MM.1S (cell line): Measurements from ENCODE around the gene CTNS.

Experiments used
- EZH2phosphoT487 ChIP-seq: fragments of 300-600 bp; sonication (generic); IDR thresholded peaks from 2 replicates; pipeline ENCODE4 v1.6.1; 2018; ENCODE audit warnings: antibody characterized with exemption, low read length
- TF ChIP-seq, protein P1 (sequence below): fragments of 300-600 bp; sonication (generic); IDR thresholded peaks from 2 replicates; pipeline ENCODE4 v1.5.1; 2016; ENCODE audit warnings: antibody characterized with exemption, low read length, mixed read lengths

- TF ChIP-seq, protein P1, sequence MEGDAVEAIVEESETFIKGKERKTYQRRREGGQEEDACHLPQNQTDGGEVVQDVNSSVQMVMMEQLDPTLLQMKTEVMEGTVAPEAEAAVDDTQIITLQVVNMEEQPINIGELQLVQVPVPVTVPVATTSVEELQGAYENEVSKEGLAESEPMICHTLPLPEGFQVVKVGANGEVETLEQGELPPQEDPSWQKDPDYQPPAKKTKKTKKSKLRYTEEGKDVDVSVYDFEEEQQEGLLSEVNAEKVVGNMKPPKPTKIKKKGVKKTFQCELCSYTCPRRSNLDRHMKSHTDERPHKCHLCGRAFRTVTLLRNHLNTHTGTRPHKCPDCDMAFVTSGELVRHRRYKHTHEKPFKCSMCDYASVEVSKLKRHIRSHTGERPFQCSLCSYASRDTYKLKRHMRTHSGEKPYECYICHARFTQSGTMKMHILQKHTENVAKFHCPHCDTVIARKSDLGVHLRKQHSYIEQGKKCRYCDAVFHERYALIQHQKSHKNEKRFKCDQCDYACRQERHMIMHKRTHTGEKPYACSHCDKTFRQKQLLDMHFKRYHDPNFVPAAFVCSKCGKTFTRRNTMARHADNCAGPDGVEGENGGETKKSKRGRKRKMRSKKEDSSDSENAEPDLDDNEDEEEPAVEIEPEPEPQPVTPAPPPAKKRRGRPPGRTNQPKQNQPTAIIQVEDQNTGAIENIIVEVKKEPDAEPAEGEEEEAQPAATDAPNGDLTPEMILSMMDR, result peak; percentile 85
- no peak for TF ChIP-seq EZH2phosphoT487
Measured at GRCh38 chr17:3683054-3683511, 46.5 kb downstream of the CTNS start.
